Stomach (tissue), 9 donors: ENCODE data around the gene PPP2R5B. TPM values are rescaled to one million over a fixed set of nuclear protein-coding genes. Genes with fewer than 3 reads are reported as not detected.
A peak's percentile ranks its signal among the peaks of the same experiment; 100 is the strongest.

Experiments used
- DNase-seq, 2 donors: peaks; one replicate each; pipeline versions ENCODE4 v3.0.0 to v3.0.0-alpha.2; 2013 to 2019
- H3K27ac ChIP-seq, 5 donors: fragments of 200-600 bp in 4 of 5; sonication (generic) in 4 of 5; one replicate each; pipeline ENCODE4 v1.5.1; 2013 to 2019; ENCODE audit warnings: mild to moderate bottlenecking in 1 of 5, moderate library complexity in 1 of 5
- H3K27me3 ChIP-seq, 3 donors: fragments of 200-600 bp; sonication (generic); one replicate each; pipeline ENCODE4 v1.5.1; 2017 to 2019; ENCODE audit warnings: mixed run types in 1 of 3
- H3K36me3 ChIP-seq, 4 donors: fragments of 200-600 bp; sonication (generic); 1 replicate in 3 of 4; 2 replicates in 1 of 4; pipeline ENCODE4 v1.5.1; 2016 to 2019
- H3K4me1 ChIP-seq, 4 donors: fragments of 200-600 bp; sonication (generic); one replicate each; pipeline ENCODE4 v1.5.1; 2016 to 2019
- H3K4me3 ChIP-seq, 4 donors: fragments of 200-600 bp; sonication (generic) in 3 of 4; one replicate each; pipeline ENCODE4 v1.5.1; 2016 to 2019; ENCODE audit warnings: mild to moderate bottlenecking in 1 of 4
- H3K9me3 ChIP-seq, 4 donors: fragments of 200-600 bp; sonication (generic); one replicate each; pipeline ENCODE4 v1.5.1; 2016 to 2019
- EP300 ChIP-seq: sonication (generic); formaldehyde crosslinking; IDR thresholded peaks from one replicate; pipeline ENCODE4 v1.6.1; 2017; ENCODE audit warnings: antibody characterized with exemption
- POLR2A ChIP-seq, 4 donors: fragments of 450-650 bp; IDR thresholded peaks; one replicate each; pipeline ENCODE4 v1.6.1; 2016; ENCODE audit warnings: antibody characterized with exemption in 4 of 4, control low read depth in 2 of 4, mild to moderate bottlenecking in 1 of 4, moderate library complexity in 1 of 4
- POLR2AphosphoS5 ChIP-seq, 3 donors: sonication (generic); formaldehyde crosslinking; IDR thresholded peaks; one replicate each; pipeline ENCODE4 v1.6.1; 2016; ENCODE audit warnings: antibody characterized with exemption in 3 of 3
- WGBS, 5 donors: extraction: QIAGEN DNeasy Blood & Tissue Kit in 3 of 5; methylation state at CpG; one replicate each; pipeline versions ENCODE4 v1.1.5 to v1.1.7; 2013 to 2018; 5-methylcytosine and 5-hydroxymethylcytosine counted together
- intact Hi-C: fragments of 100-400 bp; cut with DNase I; formaldehyde crosslinking; loops from one replicate; pipeline ENCODE4 v1.15.1; 2023; ENCODE audit warnings: low total_unique reads
- polyA plus RNA-seq, 3 donors: library from polyadenylated mRNA; stranded (reverse); fragments of 200-250 nt; gene quantifications; one replicate each; pipeline ENCODE4 v1.2.3, GENCODE V29; 2013
- total RNA-seq, 5 donors: library from RNA; depleted of rRNA; stranded (reverse); fragments of >200 nt; gene quantifications; one replicate each; pipeline versions ENCODE4 v1.1.0 to v1.2.3, GENCODE V29; 2014 to 2016
- TF ChIP-seq, protein P1 (sequence below), 7 experiments: fragments of 450-650 bp in 4 of 7; fragments of 200-600 bp in 3 of 7; sonication (generic) in 3 of 7; IDR thresholded peaks; one replicate each; pipeline ENCODE4 v1.5.1; 2016 to 2019; ENCODE audit warnings: antibody characterized with exemption in 7 of 7, control low read depth in 2 of 7, mild to moderate bottlenecking in 1 of 7
- donor health status: healthy with polysubstance abuse.
- donor health status: Bipolar disorder and iron deficiency.
- donor health status: healthy.

PPP2R5B gene
- total and polyA plus RNA-seq, 8 donors: 6.6 to 75.6 (median 13.2) TPM

DNA sequence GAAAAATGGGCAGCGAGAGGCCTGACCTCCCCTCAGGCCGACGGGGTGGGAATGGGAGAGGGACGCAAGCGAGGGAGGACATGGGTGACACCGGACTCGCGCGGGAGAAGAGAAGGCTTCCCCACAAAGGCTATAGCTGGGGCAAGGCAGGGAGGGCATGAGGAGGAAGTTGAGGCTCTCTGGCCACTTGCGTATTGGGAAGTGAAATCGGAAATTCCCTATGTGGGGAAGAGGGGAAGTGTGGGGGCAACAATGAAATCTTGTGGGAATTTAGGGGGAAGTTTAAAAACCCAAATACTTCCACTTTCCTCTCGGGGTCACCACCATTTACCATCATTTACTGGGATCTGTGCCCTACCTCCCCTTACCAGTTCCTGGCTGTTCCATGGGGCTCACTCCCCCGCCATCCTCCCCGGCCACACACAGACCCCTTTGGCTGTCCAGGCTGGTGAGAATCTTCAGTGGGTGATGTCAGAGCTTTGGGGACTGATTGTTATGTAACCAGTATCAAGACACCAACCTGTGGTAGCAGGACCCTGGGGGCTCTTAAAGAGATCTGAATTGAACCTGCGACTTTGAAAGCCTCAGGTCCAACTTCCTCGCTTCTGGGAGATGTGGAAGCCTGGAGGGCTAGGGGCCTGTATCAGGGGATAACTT is 45.1 kb upstream of the PPP2R5B start:
- no peak for DNase-seq
- Histone ChIP-seq H3K27ac (peak overlapping the region; percentile 83 to 94 (median 93)), H3K27me3 (no peaks in the 10 kb centered on the region), H3K9me3 (no peaks in the 10 kb centered on the region), H3K4me1 (peaks cover 30 to 67% (median 60%) of the 10 kb centered on the region in 4 donors), H3K4me3 (peak overlapping the region; percentile 79 to 98 (median 92)), H3K36me3 (peaks cover 0 to 6% (median 2%) of the 10 kb centered on the region in 4 donors)
- intact Hi-C loops: no loop called here
- 14 to 21% (median 20%) methylated on average over 16 of the region's 16 CpGs for WGBS, 5 donors
- TF ChIP-seq POLR2AphosphoS5 (IDR thresholded peaks at IDR 0.05) (no peak), EP300 (no peak), POLR2A (IDR thresholded peaks at IDR 0.05) (no peak)
- TF ChIP-seq, protein P1, sequence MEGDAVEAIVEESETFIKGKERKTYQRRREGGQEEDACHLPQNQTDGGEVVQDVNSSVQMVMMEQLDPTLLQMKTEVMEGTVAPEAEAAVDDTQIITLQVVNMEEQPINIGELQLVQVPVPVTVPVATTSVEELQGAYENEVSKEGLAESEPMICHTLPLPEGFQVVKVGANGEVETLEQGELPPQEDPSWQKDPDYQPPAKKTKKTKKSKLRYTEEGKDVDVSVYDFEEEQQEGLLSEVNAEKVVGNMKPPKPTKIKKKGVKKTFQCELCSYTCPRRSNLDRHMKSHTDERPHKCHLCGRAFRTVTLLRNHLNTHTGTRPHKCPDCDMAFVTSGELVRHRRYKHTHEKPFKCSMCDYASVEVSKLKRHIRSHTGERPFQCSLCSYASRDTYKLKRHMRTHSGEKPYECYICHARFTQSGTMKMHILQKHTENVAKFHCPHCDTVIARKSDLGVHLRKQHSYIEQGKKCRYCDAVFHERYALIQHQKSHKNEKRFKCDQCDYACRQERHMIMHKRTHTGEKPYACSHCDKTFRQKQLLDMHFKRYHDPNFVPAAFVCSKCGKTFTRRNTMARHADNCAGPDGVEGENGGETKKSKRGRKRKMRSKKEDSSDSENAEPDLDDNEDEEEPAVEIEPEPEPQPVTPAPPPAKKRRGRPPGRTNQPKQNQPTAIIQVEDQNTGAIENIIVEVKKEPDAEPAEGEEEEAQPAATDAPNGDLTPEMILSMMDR (IDR thresholded peaks at IDR 0.05): no peak

DNA sequence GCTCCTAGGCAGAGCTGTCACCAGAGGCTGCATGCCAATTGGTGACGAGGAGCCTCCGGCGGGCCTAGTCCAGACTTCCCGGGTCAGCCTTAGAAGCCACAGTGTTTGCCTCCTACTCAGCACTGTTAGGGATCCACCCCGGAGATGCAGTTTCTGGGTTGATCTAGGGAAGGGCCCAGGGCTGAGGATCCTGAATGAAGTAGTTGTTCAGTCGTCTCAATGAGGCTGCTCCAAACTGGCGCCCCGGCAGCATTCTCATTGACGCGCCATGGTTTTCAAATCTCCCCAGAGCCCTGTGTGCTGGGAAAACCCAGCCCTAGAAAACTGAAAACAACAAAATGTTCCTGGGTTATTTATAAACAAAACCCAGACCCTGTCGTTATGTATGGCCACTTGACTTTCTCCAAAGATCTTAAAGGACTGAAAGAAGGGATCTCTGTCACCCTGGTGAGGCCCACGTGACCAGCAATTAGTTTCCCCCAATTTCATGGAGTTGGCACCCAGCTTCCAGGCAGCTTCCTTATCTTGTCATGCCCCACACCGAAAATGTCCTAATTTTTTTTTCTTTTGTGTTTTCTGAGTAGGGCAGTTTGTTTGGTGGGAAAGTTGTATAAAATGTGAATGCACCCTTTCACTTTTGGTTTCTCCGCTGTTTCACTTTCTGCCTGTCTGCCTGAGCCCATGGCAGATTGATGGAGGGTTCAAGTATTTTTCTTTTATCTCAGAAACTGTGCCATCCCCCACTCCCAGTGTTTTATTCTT is 44.1 kb upstream of the PPP2R5B start:
- TF ChIP-seq, protein P1 (IDR thresholded peaks at IDR 0.05): no peak
- TF ChIP-seq EP300 (no peak), POLR2A (IDR thresholded peaks at IDR 0.05) (no peak), POLR2AphosphoS5 (IDR thresholded peaks at IDR 0.05) (no peak)
- no peak for DNase-seq
- no peaks in the 10 kb centered on the region for H3K36me3 ChIP-seq
- H3K27ac ChIP-seq: peak overlapping the region in 4 of 5 donors; percentile 90 to 94 (median 94)
- no peaks in the 10 kb centered on the region for H3K27me3 ChIP-seq
- WGBS, 5 donors: 63 to 80% (median 68%) methylated on average over 14 of the region's 14 CpGs
- H3K9me3 ChIP-seq: no peaks in the 10 kb centered on the region
- peaks cover 25 to 59% (median 52%) of the 10 kb centered on the region in 4 donors for H3K4me1 ChIP-seq
- peak overlapping the region in 1 of 4 donors; percentile 2 for H3K4me3 ChIP-seq
- intact Hi-C loops: no loop called here

DNA sequence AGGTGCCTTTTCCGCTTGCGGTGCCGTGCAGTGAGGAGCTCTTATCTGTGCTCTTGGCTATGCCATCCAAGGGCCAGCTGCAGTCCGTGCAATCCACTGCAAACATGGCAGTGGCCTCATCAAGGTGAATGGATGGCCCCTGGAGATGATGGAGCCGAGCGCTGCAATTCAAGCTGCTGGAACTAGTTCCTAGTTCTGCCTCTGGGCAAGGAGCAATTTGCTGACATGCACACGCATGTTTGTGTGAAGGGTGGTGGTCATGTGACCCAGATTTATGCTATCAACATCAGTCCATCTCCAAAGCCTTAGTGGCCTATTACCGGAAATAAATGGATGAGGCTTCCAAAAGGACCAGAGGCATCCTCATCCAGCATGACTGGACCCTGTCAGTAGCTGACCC is 43.0 kb upstream of the PPP2R5B start:
- Histone ChIP-seq H3K36me3 (no peaks in the 10 kb centered on the region), H3K9me3 (no peaks in the 10 kb centered on the region), H3K27ac (peak overlapping the region in 3 of 5 donors; percentile 15 to 38 (median 28)), H3K27me3 (no peaks in the 10 kb centered on the region), H3K4me1 (peaks cover 15 to 54% (median 45%) of the 10 kb centered on the region in 4 donors), H3K4me3 (no peak overlapping the region)
- no peak for DNase-seq
- no peak for TF ChIP-seq EP300
- no peak for TF ChIP-seq POLR2AphosphoS5 (IDR thresholded peaks at IDR 0.05)
- TF ChIP-seq, protein P1 (IDR thresholded peaks at IDR 0.05): no peak
- no peak for TF ChIP-seq POLR2A (IDR thresholded peaks at IDR 0.05)
- WGBS, 5 donors: 60 to 72% (median 65%) methylated on average over 8 of the region's 8 CpGs
- intact Hi-C loops: no loop called here

DNA sequence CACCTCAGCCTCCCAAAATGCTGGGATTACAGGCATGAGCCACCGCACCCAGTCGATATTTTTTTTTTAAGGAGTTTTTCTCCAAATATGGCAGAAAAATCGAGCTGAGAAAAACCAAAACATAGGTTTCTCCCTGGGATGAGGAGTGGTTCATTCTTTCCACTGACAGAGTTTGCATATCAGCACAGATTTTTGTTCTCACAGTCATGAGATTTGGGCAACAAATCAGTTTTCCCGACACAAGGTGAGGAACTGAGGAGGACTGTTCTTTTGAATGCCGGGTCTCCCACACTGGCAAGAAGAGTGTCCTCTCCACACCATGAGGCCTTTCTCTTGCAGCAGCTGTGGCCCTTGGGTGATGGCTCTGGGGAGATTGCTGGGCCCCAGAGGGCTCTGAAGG is 42.2 kb upstream of the PPP2R5B start:
- no peak for TF ChIP-seq EP300
- no peak for TF ChIP-seq POLR2AphosphoS5 (IDR thresholded peaks at IDR 0.05)
- no peaks in the 10 kb centered on the region for H3K27me3 ChIP-seq
- 58 to 80% (median 73%) methylated on average over 5 of the region's 5 CpGs for WGBS, 5 donors
- no peaks in the 10 kb centered on the region for H3K36me3 ChIP-seq
- H3K4me3 ChIP-seq: no peak overlapping the region
- no peaks in the 10 kb centered on the region for H3K9me3 ChIP-seq
- intact Hi-C loops: no loop called here
- peak overlapping the region in 4 of 5 donors; percentile 28 to 59 (median 51) for H3K27ac ChIP-seq
- DNase-seq: no peak
- peaks cover 8 to 52% (median 40%) of the 10 kb centered on the region in 4 donors for H3K4me1 ChIP-seq
